ENCODE data around the gene HPS4.

The HPS4 gene

DNA sequence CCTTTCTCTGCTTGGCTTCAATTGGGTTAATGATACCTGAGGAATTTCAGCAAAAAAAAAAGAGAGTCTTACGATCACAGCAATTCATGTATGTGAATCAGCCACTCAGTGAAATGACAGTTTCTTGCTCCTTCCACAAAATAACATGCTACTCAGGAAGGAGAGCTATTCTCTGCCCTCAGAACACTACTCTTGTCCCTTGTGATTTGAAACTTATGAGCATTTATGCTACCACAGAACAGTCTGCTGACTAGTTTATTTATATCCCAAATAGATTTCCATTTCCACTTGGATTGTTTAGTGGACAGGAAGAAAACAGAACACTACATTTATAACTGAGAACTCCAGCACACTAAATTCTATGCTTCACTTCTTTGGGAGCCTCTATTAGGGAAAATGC is 20.2 kb upstream of the HPS4 start:
- DNase-seq, result no peak
- H3K27ac Mint-ChIP-seq, result peak overlapping the region; percentile 78
- H3K9me3 Mint-ChIP-seq, result no peaks in the 10 kb centered on the region
- peaks cover 12% of the 10 kb centered on the region for H3K4me1 Mint-ChIP-seq
- TF ChIP-seq, protein P1, sequence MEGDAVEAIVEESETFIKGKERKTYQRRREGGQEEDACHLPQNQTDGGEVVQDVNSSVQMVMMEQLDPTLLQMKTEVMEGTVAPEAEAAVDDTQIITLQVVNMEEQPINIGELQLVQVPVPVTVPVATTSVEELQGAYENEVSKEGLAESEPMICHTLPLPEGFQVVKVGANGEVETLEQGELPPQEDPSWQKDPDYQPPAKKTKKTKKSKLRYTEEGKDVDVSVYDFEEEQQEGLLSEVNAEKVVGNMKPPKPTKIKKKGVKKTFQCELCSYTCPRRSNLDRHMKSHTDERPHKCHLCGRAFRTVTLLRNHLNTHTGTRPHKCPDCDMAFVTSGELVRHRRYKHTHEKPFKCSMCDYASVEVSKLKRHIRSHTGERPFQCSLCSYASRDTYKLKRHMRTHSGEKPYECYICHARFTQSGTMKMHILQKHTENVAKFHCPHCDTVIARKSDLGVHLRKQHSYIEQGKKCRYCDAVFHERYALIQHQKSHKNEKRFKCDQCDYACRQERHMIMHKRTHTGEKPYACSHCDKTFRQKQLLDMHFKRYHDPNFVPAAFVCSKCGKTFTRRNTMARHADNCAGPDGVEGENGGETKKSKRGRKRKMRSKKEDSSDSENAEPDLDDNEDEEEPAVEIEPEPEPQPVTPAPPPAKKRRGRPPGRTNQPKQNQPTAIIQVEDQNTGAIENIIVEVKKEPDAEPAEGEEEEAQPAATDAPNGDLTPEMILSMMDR (IDR thresholded peaks at IDR 0.05), result no peak
- H3K27me3 Mint-ChIP-seq (ENCODE audit: low read depth, poor library complexity), result no peaks in the 10 kb centered on the region
- H3K36me3 Mint-ChIP-seq (ENCODE audit: low read depth), result peaks cover 61% of the 10 kb centered on the region
- no peak overlapping the region for H3K4me3 Mint-ChIP-seq

DNA sequence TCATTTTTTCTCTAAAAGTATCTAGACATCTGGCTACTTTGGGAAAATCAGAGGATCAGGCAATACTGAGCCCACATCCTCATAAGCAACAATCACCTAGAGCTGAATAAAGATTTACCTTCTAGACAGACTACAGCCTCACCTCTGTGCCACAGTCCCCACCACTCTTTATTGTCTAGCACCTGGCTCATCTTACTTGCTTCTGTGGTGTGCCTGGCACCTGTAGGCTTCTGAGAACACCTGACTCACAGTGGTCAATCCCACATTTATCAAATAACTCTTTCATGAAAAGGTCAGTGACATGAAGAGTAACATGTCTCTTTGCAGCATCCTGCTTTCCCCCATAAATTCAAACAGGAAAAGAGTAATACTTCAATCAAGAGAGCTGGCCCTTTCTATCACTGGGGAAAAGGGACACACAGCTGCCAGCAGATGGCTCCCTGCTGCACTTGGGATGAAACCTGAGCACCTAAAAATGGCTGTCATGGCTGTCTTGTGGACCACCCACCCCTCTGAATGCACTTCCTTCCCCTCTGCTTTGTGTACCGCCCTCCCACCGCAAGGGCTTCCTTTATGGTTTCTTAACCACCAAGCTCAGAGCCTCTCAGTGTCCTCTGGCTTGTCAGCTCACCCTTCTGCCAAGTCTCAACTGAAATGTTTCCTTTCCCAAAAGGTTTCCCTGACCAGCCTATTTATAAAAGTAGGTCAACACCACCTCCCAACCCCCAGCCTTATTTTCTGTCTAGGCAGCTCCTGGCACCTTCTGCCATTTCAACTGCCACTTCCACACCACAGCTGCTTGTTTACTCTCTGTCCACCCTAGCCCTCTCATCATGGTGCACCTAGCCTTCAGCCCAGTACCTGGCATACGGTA is 19.3 kb upstream of the HPS4 start:
- Mint-ChIP-seq H3K27me3 (ENCODE audit: low read depth, poor library complexity) (no peaks in the 10 kb centered on the region), H3K4me3 (no peak overlapping the region), H3K36me3 (ENCODE audit: low read depth) (peaks cover 67% of the 10 kb centered on the region), H3K9me3 (no peaks in the 10 kb centered on the region), H3K4me1 (peaks cover 12% of the 10 kb centered on the region), H3K27ac (peak overlapping the region; percentile 78)
- peak; percentile 58 for DNase-seq
- TF ChIP-seq, protein P1 (IDR thresholded peaks at IDR 0.05), result peak; percentile 60

DNA sequence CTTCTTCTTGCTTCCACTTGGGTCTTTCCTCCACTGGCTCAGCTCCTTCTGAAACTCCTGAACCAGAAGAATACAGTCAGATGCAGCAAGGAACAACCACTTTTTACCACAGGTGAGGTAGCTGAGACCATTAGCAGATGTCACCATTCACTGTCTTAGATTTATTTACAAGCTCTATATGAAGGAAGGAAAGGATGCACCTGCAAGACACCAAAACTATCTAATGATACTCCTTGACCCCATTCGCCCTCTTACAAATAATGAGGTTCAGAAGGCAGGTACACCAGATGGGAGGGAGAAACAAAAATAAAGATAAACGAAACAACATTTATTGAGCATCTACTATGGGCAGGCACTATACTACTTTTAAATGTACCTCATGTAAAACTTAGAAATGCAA is 18.4 kb upstream of the HPS4 start:
- Mint-ChIP-seq H3K4me3 (no peak overlapping the region), H3K4me1 (peaks cover 12% of the 10 kb centered on the region), H3K27me3 (ENCODE audit: low read depth, poor library complexity) (no peaks in the 10 kb centered on the region), H3K27ac (no peak overlapping the region), H3K9me3 (no peaks in the 10 kb centered on the region), H3K36me3 (ENCODE audit: low read depth) (peaks cover 74% of the 10 kb centered on the region)
- DNase-seq, result no peak
- TF ChIP-seq, protein P1 (IDR thresholded peaks at IDR 0.05), result no peak

DNA sequence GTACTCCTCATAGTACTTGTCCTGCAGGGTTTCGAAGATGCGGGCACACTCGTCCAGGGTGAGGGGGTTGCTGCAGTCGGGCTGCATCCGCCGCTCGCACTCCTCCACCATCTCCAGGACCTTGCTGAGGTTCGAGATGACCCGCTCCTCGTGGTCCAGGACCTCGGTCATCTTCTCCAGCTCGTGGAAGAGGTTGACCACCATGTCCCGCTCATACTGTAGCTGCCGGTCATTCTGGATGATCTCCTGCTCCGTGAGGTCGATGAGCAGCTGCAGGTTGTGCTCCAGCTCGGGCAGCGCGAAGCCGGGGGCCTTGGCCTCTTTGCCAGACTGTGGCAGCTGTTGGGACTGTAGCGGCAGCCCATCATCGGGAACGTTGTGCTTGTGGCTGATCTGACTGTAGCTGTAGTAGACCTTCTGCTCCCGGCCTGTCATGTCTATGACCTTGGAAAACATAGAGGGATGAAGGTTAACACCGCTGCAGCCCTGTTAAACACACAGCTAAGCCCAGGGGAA is 15.7 kb upstream of the HPS4 start:
- Mint-ChIP-seq H3K27ac (no peak overlapping the region), H3K27me3 (ENCODE audit: low read depth, poor library complexity) (no peaks in the 10 kb centered on the region), H3K4me1 (peaks cover 12% of the 10 kb centered on the region), H3K9me3 (no peaks in the 10 kb centered on the region), H3K4me3 (no peak overlapping the region), H3K36me3 (ENCODE audit: low read depth) (peaks cover 71% of the 10 kb centered on the region)
- DNase-seq, result no peak
- TF ChIP-seq, protein P1 (IDR thresholded peaks at IDR 0.05), result no peak

DNA sequence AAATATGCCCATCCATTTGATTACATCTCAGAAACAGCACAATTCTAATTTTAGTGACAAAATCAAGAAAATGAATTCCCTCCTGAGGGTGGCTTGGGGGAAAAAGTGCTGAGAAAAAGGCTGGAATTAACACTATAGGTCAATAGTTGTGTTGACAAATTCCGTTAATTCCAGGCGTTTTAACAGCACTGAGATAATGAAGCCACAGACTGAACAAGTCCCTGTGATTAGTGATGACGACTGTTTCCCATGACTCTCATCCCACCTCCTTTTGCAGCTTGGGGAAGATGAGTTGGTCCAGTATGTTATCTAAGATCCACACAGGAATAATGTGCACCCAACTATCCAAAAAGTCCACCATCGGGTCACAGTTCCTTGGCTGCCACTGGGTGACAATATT is 12.9 kb upstream of the HPS4 start:
- Mint-ChIP-seq H3K27me3 (ENCODE audit: low read depth, poor library complexity) (no peaks in the 10 kb centered on the region), H3K4me1 (no peaks in the 10 kb centered on the region), H3K27ac (no peak overlapping the region), H3K9me3 (no peaks in the 10 kb centered on the region), H3K4me3 (no peak overlapping the region), H3K36me3 (ENCODE audit: low read depth) (peaks cover 69% of the 10 kb centered on the region)
- TF ChIP-seq, protein P1 (IDR thresholded peaks at IDR 0.05), result no peak
- no peak for DNase-seq

DNA sequence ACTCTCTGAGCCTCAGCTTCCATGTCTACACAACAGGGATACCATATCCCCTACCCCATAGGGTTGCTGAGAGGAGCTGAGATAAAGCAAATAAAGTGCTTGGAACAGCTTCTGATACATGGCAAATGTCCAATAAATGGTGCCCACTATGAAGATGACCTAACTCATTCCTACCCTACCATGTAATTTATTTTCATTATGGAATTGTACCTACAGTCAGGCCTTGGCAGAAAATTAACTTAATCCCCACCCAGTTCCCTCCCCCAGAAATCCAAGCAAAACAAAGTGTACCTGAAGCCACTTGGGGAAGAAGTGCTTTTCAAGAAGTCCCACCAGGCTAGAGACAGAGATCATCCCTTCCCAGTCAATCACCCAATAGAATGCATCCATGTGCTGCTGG is 10.9 kb upstream of the HPS4 start:
- H3K27ac Mint-ChIP-seq, result no peak overlapping the region
- H3K4me3 Mint-ChIP-seq, result no peak overlapping the region
- no peaks in the 10 kb centered on the region for H3K4me1 Mint-ChIP-seq
- no peaks in the 10 kb centered on the region for H3K27me3 Mint-ChIP-seq (ENCODE audit: low read depth, poor library complexity)
- TF ChIP-seq, protein P1 (IDR thresholded peaks at IDR 0.05), result no peak
- peaks cover 67% of the 10 kb centered on the region for H3K36me3 Mint-ChIP-seq (ENCODE audit: low read depth)
- no peak for DNase-seq
- H3K9me3 Mint-ChIP-seq, result no peaks in the 10 kb centered on the region
